Measurements from ENCODE around the gene PAGR1. TPM values are rescaled to one million over a fixed set of nuclear protein-coding genes. Genes with fewer than 3 reads are reported as not detected.
A peak's percentile ranks its signal among the peaks of the same experiment; 100 is the strongest.

Gene PAGR1
- total RNA-seq, 3 donors from 2014 or later: 26.6 to 40.5 (median 29.8) TPM

DNA sequence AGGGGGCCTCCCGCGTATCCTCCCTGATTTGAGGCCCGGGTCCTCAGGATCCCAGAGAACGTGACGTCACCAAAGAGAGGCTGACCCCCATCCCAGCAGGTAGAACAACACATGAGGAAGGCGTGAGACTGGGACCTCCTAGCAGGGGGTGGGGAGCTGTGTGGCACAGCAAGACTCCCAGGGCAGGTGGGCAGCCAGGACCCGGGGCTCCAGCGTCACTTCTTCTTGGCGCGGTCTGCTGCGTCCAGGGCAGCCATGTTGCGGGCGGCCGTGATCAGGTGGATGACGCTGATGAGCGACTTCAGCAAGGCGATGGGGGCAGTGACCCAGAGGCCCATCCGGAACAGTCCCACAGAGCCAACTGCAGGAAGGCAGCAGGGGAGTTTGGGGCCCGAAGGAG, 43.0 kb downstream of the PAGR1 start:
- TF ChIP-seq, protein P1, sequence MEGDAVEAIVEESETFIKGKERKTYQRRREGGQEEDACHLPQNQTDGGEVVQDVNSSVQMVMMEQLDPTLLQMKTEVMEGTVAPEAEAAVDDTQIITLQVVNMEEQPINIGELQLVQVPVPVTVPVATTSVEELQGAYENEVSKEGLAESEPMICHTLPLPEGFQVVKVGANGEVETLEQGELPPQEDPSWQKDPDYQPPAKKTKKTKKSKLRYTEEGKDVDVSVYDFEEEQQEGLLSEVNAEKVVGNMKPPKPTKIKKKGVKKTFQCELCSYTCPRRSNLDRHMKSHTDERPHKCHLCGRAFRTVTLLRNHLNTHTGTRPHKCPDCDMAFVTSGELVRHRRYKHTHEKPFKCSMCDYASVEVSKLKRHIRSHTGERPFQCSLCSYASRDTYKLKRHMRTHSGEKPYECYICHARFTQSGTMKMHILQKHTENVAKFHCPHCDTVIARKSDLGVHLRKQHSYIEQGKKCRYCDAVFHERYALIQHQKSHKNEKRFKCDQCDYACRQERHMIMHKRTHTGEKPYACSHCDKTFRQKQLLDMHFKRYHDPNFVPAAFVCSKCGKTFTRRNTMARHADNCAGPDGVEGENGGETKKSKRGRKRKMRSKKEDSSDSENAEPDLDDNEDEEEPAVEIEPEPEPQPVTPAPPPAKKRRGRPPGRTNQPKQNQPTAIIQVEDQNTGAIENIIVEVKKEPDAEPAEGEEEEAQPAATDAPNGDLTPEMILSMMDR (IDR thresholded peaks at IDR 0.05): no peak
- no peak for TF ChIP-seq POLR2AphosphoS5 (IDR thresholded peaks at IDR 0.05)
- no peak for TF ChIP-seq POLR2A (IDR thresholded peaks at IDR 0.05)

DNA sequence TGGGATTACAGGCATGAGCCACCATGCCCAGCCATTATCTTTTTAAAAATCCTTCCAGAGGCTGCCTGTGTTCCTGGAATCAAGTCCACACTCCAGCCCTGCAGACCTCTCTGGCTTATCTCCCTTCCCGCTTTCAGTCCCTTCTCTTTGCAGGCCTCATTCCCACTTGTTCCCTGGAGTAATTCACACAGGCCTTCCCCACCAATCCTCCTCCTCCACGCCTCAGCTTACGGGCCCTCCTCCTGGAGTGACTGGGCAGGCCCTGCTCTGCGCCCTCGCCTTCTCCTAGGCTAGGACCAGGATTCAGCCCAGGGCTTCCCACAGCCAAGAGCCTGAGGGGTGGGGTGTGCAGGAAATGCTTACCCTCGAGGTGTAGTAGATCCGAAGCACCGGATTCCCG, 44.3 kb downstream of the PAGR1 start:
- DNase-seq (ENCODE audit: low spot score in 2 of 2): no peak
- Histone ChIP-seq H3K4me1 (peaks cover 3 to 10% of the 10 kb centered on the region in 2 donors), H3K36me3 (no peaks in the 10 kb centered on the region), H3K4me3 (no peak overlapping the region), H3K9me3 (no peaks in the 10 kb centered on the region), H3K27me3 (no peaks in the 10 kb centered on the region), H3K27ac (peak overlapping the region; percentile 13 to 20)
- intact Hi-C loops (cut with DNase I; ENCODE audit: low total_unique reads): loop anchor here (10.0 kb wide), 2 partner anchors 55 to 155 kb away; partner anchors contain the start of genes DOC2A and MAZ
- TF ChIP-seq POLR2AphosphoS5 (IDR thresholded peaks at IDR 0.05) (no peak), POLR2A (IDR thresholded peaks at IDR 0.05) (no peak)
- TF ChIP-seq, protein P1 (IDR thresholded peaks at IDR 0.05): no peak

More for the DNA sequence above, 43.0 kb downstream of the PAGR1 start:
- intact Hi-C loops (cut with DNase I; ENCODE audit: low total_unique reads): no loop called here
- no peak for DNase-seq (ENCODE audit: low spot score in 2 of 2)
- H3K27me3 ChIP-seq: no peaks in the 10 kb centered on the region
- H3K27ac ChIP-seq: peak overlapping the region in 1 of 2 donors; percentile 39
- H3K4me1 ChIP-seq: peaks cover 3 to 10% of the 10 kb centered on the region in 2 donors
- H3K36me3 ChIP-seq: no peaks in the 10 kb centered on the region
- no peak overlapping the region for H3K4me3 ChIP-seq
- no peaks in the 10 kb centered on the region for H3K9me3 ChIP-seq

DNA sequence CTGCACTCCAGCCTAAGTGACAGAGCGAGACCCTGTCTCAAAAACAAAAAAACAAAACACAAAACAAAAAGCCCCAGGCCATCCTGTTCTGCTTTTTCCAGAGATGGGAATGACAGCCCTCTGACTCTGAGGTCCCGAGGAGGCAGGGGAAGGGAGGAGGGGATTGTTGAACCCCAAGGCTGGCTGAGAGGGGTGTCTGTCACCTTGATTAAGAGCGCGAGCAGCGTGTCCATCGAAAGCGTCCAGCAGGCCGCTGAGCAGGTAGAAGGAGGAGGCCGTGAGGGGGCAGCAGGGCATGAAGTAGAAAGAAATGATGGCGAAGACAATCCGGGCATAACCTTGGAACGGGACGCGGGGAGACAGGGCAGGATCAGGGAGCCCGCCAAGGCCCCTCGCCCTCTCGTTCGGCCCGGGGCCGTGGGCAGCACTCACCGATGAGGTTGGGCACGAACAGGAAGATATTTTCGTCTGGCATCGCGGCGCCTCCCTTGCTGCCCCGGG, 46.5 kb downstream of the PAGR1 start:
- no peaks in the 10 kb centered on the region for H3K36me3 ChIP-seq
- no peaks in the 10 kb centered on the region for H3K27me3 ChIP-seq
- no peaks in the 10 kb centered on the region for H3K9me3 ChIP-seq
- H3K4me3 ChIP-seq: peak overlapping the region; percentile 68 to 97 (median 95)
- intact Hi-C loops (cut with DNase I; ENCODE audit: low total_unique reads): loop anchor here (10.0 kb wide), 2 partner anchors 58 to 152 kb away; partner anchors contain the start of genes DOC2A and MAZ
- H3K27ac ChIP-seq: peak overlapping the region; percentile 90 to 92
- no peak for DNase-seq (ENCODE audit: low spot score in 2 of 2)
- H3K4me1 ChIP-seq: peaks cover 3 to 10% of the 10 kb centered on the region in 2 donors
- TF ChIP-seq, protein P1 (IDR thresholded peaks at IDR 0.05): no peak
- no peak for TF ChIP-seq POLR2A (IDR thresholded peaks at IDR 0.05)
- no peak for TF ChIP-seq POLR2AphosphoS5 (IDR thresholded peaks at IDR 0.05)

DNA sequence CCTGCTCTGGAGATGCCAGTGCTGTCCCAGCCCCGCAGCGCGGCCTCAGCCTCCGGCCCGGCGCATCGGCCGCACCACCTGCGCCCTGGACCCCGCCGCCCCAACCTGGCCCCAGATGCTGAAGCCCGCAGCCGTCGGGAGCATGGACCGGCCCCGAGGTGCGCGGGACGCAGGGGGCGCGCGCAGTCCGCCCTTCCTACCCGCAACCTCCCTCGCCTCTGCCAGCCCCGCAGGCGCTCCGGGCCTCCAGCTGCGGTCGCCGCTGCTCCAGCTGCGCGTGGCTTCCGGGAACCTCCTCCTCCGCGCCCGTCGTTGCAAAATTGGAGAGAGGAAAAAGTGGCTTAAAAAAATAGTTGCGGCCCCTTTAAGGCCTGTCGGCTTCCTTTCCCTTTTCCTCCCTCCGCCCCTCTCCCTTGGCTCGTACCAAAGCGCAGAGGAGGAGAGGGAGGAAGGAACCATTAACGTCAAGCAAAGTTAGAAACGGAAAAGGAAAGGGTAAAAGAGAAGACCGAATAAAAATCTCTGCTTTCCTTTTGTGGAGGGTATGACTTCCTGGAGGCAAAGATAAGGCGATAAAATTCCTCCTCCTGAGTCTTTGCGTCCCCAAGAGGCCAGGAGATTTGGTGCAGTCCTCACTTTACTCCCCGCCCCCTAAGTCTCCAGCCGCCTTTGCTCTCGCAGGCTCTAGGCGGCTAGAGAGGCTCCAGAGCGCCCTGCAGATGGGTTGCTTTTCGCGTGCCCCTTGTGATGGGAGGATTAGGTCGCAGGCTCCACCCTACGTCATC, 47.1 kb downstream of the PAGR1 start, which contains the start of gene CDIPT:
Gene CDIPT (minus strand): TSS at position 343 of the 785 bp plus-strand sequence. CDS start 369 bp downstream, outside the sequence.
- Histone ChIP-seq H3K36me3 (no peaks in the 10 kb centered on the region), H3K4me1 (peaks cover 3 to 10% of the 10 kb centered on the region in 2 donors), H3K27ac (peak within 1 kb of the TSS; percentile 90 to 92), H3K4me3 (peak within 1 kb of the TSS; percentile 68 to 97 (median 95)), H3K27me3 (no peaks in the 10 kb centered on the region), H3K9me3 (no peaks in the 10 kb centered on the region)
- DNase-seq (ENCODE audit: low spot score in 2 of 2): peak; percentile 87 to 89
- intact Hi-C loops (cut with DNase I; ENCODE audit: low total_unique reads): loop anchor here (10.0 kb wide), 2 partner anchors 58 to 152 kb away; partner anchors contain the start of genes DOC2A and MAZ
- peak; percentile 73 to 91 (median 78) for TF ChIP-seq POLR2AphosphoS5 (IDR thresholded peaks at IDR 0.05)
- no peak for TF ChIP-seq POLR2A (IDR thresholded peaks at IDR 0.05)
- TF ChIP-seq, protein P1 (IDR thresholded peaks at IDR 0.05): peak; percentile 79 to 83 (median 81)

DNA sequence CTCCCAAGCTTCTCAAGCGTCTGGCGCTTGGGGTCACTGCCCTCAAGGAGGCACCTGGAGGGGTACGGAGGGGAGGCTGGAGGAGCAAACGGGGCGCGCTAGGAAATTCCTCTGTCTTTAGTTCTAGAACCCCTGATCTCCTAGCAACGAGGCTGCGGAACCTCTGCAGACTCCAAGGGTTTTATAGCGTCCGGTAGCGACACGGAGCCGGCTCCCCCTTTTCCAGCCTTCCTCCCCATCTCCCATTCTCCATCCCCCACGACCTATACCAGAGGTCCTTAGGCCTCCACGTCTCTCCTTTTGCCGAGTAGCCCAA, 47.7 kb downstream of the PAGR1 start:
- intact Hi-C loops (cut with DNase I; ENCODE audit: low total_unique reads): loop anchor here (10.0 kb wide), 2 partner anchors 59 to 151 kb away; partner anchors contain the start of genes DOC2A and MAZ
- Histone ChIP-seq H3K27ac (peak overlapping the region in 1 of 2 donors; percentile 92), H3K27me3 (no peaks in the 10 kb centered on the region), H3K4me3 (peak overlapping the region in 2 of 3 donors; percentile 68 to 95), H3K4me1 (peaks cover 3 to 10% of the 10 kb centered on the region in 2 donors), H3K36me3 (no peaks in the 10 kb centered on the region), H3K9me3 (no peaks in the 10 kb centered on the region)
- TF ChIP-seq POLR2A (IDR thresholded peaks at IDR 0.05): no peak
- TF ChIP-seq, protein P1 (IDR thresholded peaks at IDR 0.05): peak in 1 of 3 donors; percentile 30
- no peak for DNase-seq (ENCODE audit: low spot score in 2 of 2)

Measured in breast epithelium (tissue), 4 donors.